NCI-H2196 (cell line): ENCODE measurements around the gene SRGAP3.

Experiments used
- DNase-seq: peaks from one replicate; lab custom pipeline; 2025; ENCODE audit not compliant: unreplicated experiment; lab: John Stamatoyannopoulos, UW

The SRGAP3 gene

DNA sequence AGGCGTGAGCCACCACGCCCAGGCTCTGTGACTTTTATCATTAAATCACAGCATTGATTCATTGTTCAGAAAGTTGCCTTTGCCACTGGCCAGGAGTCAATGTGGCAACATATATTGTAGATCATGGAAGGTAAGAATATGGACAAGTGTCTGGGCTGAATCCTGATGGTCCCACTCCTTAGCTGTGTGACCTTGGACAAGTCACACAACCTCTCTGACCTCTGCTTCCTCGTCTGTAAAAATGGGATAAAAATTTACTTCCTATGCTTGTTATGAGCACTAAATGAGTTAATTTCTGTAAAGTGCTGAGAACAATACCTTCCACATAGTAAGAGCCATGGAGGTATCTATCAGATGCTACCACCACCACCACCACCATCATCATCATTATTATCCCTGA, 182.7 kb downstream of the SRGAP3 start:
- DNase-seq: no peak

DNA sequence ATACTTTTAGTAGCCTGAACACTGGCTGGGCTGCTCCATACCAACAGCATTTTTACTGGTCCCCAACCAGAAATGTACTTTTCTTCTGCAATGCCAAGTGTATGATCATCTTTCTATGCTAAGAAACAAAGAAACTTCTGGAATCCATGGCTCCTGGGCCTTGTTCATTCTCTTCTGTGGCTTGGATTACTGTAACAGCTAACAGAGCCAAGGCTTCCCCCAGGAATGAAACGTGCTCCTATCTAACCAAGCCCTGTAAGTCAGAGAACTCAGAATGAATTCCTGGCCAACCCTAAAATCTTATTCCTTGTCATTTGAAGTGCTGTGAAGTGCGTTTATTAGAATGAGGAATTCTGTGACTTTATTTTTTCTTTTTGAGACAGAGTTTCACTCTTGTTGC, 183.3 kb downstream of the SRGAP3 start:
- DNase-seq: no peak

DNA sequence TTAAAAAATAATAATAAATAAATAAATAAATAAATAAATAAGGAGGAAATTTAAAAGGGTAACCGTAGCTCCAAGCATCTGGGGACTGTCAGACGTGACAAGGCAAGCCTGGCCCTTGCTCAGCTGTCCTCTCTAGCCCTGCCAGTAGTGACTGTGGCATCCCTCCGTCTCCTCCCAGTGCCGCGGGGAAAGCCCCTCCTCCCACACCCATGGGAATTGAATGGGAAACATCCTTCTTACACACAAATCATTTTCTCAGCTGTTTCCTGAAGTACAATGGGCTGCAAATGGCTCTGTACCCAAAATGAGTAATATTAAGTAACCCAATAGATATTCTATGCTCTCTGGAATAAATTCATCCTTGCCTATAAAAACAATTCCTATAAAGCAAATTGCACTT, 184.6 kb downstream of the SRGAP3 start:
- DNase-seq: no peak

DNA sequence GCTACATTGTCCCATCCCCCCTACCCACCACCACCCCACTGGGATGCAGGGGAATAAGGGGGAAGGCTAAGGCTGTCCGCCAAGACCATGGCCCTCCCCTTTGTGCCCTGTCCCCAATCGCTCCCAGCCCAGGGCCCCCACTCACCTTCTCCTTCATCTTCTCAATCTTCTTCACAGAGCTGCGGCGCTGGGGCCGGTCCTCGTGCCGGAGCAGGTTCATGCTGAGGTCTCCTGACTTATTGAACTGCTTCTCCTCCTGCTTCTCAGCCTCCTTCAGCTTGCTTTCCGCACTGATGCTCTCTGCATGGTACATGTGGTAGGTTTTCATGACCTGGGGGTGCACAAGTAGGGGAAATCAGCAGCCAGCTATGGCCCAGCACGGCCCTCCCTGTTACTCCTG, 185.2 kb downstream of the SRGAP3 start:
- DNase-seq: no peak

DNA sequence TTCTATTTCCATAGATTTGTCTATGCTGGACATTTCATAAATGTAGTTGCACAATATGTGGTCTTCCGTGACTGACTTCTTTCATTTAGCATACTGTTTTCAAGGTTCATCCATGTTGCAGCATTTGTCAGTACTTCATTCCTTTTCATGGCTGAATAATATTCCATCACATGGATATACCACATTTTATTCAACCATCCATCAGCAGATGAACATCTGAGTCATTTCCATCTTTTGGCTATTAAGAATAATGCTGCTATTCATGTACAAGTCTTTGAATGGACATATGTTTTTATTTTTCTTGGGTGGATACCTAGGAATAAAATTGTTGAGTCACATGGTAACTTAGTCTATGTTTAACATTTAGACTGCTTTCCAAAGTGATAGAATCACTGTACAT, 186.9 kb downstream of the SRGAP3 start:
- DNase-seq: no peak

DNA sequence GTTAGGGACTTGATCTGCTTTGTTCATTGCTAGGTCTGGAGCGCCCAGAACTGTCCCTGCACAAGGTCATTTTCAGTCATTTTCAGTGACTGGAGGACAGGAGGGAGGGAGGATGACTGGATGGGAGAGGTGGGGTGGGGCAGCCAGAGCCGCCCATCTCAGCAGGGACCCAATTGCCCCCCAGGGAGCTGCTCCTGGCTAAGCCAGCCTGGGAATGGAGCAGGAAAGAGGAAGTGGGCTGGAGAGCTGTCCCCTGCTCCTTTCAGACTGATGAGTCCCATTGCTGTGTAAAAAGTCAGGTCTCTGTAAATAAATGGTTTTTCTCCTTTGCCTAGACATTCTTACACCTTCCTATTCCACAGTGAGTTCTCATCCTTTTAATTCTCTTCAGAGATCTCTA, 187.8 kb downstream of the SRGAP3 start:
- DNase-seq: no peak

DNA sequence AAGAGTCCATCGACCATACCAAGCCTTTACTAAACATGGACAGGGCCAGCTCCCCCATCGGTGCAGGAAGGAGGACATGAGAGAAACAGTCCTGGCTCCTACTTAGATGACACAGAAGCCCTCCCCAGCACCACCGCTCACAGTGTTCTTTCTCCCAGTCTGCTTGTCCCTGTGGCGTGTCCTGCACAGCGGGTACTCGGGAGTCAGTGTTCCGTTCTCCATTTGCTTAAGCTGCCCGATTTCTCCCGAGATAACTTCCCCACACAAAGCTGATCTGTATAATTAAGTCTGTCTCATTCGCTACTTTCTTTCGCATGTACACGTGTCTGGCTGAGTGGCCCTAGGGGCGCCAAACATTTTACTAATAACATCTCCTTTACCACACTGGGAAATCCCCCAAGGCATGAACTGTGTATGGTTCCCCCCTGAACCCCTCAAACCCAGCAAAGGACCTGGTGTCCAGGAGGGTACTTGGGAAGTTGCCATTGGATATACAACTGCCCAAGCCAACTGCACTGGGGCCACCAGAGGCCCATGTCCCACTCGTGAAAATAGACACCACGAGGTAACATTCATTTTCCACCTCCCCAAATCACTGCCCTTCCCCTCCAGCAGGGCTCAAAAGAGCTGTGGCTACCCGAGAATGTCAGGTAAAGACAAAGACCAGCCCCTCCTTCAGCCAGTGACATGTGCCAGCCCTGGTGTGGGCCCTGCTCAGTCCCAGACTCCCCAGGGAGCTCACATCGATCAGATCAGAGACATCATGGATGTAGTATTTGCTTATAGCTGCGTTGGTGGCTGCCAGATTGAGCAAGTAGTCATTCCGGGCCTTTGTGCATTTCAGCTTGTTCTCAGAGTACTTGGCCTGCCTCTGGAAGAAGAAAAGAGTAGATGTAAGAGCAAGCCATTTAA, 189.7 kb downstream of the SRGAP3 start:
- DNase-seq: no peak

DNA sequence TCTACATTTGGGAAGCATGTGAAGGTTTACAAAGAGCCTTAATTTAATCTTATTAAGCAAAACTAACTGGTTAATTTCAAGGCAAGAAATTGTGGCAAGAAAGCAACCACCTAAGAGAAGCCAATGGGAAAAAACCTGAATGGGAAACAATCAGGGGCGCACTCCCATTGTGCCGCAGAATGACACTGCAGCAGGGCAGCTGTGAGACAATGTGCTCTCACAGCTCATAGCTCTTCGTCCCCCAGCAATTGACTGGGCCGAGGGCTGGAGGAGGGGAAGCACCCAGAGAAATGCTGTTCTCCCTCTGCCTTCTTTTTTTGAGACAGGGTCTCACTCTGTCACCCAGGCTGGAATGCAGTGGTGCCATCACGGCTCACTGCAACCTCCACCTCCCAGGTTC, 192.9 kb downstream of the SRGAP3 start:
- DNase-seq: no peak

DNA sequence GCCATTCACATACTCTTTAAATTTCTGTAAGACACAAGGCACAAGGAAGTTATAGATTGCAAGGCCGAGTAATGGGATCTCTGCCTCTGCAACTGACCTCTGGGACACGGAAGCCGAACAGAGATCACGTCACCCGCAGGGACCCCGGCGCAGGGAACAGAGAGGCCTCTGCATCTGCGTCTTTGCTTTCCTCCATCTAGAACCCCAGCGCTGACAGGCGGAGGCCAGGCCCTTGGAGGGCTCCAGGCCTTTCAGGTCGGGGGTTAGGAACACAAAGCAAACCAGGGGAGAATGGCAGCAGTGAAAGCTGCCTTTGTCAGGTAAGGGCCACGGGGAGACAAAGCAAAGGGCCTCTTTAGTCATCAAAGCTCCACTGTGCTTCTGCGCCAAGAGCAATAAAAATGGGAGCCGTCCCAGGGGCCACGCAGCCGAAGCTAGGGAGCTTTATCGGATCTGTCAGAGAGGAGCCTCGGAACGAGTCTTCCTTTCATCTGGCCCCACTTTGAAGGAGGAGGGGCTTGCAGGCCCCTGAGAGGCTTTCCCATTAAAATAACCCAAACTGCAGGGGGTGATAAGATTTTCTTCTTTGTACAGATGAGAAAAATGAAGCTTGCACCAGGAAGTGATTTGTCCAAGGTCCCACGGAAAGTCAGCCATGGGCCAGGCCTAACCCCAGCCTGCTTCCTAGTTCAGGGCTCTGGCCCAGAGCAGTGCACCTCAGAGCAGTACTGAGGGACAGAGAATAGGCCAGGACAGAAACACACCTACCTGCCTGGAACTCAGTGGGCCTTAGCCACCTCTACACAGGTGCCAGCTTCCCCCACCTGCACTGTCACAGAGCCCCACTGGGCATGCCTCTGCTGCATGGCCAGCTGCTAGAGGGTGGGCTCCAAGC, 201.7 kb downstream of the SRGAP3 start:
- DNase-seq: no peak

DNA sequence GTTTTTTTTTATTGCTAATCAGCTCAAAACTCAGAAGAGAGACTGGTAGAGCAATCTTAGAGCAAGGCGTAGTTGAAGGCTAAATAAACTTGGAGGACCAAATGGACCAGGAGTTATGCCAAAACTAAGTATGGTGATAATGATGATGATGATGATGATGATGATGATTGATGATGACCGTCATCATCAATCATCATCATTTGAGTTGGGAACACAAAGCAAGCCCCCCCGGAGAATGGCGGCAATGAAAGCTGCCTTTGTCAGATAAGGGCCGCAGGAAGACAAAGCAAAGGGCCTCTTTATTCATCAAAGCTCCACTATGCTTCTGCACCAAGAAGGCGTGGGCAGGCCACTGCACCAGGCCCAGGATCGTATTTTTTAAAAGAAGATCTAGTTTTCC, 204.1 kb downstream of the SRGAP3 start:
- DNase-seq: no peak

DNA sequence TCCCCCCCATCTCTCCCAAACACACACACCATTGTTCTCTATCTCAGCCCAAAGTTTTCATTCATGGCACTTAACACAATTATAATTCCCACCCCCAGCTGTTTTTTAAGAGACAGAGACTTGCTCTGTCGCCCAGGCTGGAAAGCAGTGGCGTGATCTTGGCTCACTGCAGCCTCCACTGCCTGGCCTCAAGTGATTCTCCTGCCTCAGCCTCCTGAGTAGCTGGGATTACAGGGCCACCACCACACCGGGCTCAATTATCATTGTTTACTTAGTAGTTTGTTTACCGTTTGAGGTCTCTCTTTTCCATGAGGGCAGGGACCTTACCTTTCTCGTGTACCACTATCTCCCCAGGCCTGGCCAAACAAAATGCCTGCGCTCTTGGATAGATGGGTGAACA, 206.4 kb downstream of the SRGAP3 start:
- DNase-seq: no peak

DNA sequence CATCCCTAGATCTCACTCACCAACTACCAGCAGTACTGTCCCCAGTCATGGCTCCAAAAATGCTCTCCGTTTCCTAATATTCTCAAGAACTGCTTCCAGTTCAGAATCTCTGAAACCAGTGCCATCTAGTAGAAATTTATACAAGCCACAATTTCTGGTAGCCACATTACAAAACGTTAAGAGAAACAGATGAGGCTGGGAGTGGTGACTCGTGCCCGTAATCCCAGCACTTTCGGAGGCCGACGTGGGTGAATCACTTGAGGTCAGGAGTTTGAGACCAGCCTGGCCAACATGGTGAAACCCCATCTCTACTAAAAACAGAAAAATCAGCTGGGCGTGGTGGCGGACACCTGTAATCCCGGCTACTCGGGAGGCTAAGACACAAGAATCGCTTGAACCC, 207.8 kb downstream of the SRGAP3 start:
- DNase-seq: no peak

DNA sequence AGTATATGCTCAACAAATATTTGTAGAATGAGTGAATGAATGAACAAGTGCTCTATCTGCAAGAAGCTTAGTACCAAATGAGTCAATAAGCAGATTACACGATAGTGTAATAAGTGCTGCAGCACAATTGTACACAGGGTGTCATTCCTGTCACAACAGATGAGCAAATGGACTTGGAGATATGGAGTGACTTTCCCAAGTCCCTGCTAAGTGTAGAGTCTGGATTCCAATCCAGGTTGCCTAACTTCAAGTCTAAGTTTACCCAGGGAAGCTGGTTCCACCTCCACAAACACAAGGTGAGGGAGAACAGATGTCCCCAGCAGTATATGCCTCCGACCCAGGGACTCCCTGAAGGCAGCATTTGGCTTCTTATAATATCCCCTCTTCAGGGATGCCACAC, 208.4 kb downstream of the SRGAP3 start:
- DNase-seq: no peak

DNA sequence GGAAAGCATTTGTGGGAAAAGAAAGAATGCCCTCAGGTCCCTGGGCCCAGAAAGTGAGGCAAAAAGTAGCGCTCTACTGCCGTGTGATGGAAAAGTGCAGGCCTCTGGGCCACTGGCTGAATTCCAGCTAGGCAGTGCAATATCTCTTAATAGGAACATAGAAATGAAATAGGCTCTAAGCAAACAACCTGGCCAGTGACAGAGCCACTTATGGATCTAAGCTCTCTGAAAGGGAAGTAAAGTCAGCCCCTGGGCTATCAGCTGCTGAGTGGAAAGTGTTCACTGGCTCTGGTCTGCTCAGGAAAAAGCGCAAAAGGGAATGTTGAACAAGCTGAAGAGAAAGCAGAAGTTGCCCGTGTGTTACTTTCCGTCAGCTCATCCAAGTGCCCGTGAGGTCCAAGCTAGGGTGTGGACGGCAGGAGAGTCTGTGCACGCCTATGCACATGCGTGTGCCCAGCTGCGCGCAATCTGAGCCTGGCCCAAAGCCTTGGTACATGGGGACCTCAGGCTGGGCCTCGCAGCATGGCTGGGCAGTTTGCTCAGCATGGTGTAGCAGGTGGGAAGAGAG, 212.2 kb downstream of the SRGAP3 start:
- DNase-seq: peak; percentile 0

DNA sequence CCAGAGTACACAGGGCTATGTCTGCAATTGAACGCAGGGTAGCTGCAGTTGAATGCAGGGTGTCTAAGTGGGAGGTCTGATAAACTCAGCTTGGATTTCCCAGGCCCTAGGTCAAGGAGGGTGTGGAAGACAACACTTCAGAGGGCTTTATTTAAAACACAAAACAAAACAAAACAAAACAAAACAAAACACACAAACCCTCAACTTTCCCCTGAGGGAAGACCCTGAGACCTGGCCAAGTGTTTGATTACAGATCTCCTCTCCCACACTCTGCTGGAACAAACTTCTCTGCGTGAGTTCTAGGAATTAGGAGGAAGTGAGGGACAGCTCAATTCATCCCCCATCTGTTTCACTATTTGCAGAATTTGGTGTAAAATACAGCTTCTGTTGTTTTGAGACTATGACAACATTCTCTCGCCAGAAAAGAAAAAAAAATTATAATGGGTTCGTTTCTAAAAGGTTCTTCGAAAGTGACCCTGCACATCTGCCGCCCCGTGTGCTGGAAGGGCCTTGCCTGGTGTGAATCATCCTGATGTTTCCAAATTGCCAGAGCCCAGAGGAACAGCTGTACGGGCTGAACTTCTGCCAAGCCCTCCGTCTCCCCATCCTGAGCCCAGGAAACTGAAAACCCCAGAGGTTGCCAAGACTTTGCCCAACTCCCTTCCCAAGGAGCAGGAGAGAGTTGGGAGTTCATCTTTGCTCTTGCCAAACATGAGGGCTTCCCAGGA, 212.9 kb downstream of the SRGAP3 start:
- DNase-seq: no peak

DNA sequence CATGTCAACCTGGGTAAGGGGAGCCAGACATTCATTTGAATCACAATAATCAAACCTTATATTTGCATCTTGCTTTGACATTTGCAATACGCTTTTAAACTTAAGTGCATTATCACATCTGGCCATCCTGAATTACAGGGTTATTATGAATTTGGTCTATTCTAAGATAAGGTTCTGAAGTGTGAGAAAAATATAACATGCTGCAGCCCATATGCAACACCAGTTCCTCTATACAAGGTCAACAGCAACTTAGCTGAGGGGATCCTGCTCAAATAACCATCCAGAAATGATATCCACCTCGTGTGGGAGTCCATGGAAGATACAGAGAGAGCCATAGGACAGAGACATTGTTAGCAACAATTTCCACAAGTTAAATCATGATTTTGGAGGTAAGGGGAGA, 213.5 kb downstream of the SRGAP3 start:
- no peak for DNase-seq

DNA sequence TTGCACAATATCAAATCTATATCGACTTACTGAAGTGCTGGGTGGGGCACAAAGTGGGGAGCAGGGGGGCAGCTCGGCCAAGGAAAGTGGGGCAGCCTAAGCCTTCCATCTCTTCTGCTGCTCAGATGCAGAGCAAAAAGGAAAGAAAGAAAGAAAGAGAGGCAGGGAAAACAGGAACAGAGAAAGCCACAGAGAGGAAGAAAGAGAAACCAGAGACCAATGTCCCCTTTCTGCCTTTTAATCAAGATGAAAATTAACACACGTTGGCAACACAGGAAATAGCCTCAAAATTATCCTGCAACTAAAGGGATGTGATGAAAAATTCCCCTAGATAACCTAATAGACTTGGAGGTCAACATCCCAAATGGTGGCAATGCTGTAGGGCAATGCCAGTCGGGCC, 214.0 kb downstream of the SRGAP3 start:
- DNase-seq: no peak

DNA sequence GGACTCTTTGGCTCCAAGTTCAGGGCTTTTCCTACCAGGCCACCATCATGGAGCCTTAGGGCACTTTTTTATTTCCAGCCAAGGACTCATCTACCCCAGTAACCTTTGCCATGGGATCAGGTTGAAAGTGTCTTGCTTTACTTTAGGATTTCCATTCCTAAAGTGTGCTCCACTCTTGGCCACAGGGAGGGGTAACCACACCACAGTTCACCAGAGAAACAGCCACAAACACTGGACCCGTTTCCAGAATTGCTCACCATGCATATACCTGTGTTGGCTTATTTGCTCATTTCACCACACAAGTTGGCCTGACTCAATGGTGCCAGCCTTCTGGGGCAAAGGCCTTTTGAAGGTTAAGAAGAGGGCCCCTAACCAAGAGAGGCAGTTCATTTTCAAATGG, 215.6 kb downstream of the SRGAP3 start:
- no peak for DNase-seq

DNA sequence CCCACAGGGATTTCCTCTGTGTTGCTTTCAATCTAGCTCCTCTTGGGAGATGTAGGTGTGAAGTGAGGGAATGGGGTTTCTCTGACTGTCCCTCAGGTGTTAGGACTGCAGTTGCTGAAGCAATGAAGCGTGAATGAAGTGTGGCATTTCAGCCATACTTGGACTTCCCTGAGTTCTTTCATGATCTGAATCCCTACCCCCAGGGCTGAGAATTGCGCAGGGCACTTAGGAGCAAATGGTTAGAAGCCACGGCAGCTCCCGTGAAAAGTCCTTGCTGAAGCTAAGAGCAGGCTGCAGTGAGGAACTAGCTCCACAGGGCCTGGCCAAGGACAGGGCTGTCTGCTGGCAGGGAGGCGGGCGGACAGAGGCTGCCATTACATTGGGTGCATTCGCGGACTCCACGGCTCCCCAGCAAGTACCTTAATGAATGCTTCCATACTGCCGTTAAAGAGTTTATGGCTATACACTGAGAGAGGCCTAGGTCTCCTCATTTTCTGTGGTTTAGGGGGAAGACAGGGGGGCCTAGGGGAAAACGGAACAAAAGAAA, 217.1 kb downstream of the SRGAP3 start:
- no peak for DNase-seq

DNA sequence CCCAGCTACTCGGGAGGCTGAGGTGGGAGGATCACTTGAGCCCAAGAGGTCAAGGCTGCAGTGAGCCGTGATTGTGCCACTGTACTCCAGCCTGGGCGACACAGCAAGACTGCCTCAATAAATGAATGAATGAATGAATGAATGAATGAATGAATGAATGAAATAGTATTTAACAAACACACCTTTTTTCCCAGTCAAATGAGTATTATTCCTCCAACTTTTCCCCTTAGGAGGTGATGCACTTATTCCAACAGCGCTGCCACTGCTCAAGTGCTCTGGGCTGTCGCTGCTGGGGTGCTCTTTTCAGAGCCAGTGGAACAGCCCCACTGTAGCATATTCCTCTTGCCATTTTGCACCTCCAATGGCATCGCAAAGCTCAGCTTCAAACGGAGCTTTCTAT, 219.4 kb downstream of the SRGAP3 start:
- no peak for DNase-seq

DNA sequence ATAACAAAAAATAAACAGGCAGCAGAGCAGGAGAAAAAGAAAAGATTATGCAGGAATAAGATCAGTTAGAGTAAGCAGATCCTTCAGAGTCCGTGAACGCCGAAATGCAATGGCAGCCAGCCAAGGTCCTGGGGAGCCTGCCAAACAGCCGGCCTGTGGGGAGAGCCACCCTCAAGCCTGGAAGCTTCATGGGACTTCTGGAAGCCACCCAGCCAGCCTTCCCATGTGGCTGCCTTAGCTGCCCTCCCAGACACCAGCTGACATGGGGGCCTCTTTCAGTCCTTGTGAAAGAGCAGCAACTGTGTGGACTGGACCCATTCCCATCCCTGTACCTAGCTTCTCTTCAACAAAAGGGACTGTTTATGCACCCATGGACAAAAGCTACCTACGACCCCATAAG, 221.3 kb downstream of the SRGAP3 start:
- peak; percentile 21 for DNase-seq
